PC-9 (cell line): Measurements from ENCODE around the gene TRPV5.

Experiments used
- EZH2 ChIP-seq: fragments of 200-600 bp; sonication (generic); IDR thresholded peaks from 2 replicates; pipeline ENCODE4 v1.8.0; 2017; ENCODE audit warnings: antibody characterized with exemption, low read depth
- TF ChIP-seq, protein P1 (sequence below): fragments of 200-600 bp; sonication (generic); conservative IDR thresholded peaks from 2 replicates; pipeline ENCODE4 v1.6.1; 2017; ENCODE audit warnings: mixed run types, antibody characterized with exemption, mild to moderate bottlenecking, moderate library complexity

- TF ChIP-seq, protein P1, sequence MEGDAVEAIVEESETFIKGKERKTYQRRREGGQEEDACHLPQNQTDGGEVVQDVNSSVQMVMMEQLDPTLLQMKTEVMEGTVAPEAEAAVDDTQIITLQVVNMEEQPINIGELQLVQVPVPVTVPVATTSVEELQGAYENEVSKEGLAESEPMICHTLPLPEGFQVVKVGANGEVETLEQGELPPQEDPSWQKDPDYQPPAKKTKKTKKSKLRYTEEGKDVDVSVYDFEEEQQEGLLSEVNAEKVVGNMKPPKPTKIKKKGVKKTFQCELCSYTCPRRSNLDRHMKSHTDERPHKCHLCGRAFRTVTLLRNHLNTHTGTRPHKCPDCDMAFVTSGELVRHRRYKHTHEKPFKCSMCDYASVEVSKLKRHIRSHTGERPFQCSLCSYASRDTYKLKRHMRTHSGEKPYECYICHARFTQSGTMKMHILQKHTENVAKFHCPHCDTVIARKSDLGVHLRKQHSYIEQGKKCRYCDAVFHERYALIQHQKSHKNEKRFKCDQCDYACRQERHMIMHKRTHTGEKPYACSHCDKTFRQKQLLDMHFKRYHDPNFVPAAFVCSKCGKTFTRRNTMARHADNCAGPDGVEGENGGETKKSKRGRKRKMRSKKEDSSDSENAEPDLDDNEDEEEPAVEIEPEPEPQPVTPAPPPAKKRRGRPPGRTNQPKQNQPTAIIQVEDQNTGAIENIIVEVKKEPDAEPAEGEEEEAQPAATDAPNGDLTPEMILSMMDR = no peak
- TF ChIP-seq EZH2 = no peak
Observed at GRCh38 chr7:142876991-142877910, 56.3 kb downstream of the TRPV5 start.
